ENCODE measurements around the gene KRTAP10-5. TPM values are rescaled to one million over a fixed set of nuclear protein-coding genes. Genes with fewer than 3 reads are reported as not detected.

The KRTAP10-5 gene
- total and polyA plus RNA-seq, 9 of the 15 experiments (the other 6 are each of a cell fraction or from before 2014, with no cell fraction given): not detected

- TF ChIP-seq ZNF518B (CRISPR knock-in tag; IDR thresholded peaks at IDR 0.05) (no peak), KLF13 (tag; IDR thresholded peaks at IDR 0.05; ENCODE audit: borderline replicate concordance, low read depth) (peak; percentile 49; the same call in 1 of the 2 replicates), ZNF551 (CRISPR knock-in tag; IDR thresholded peaks at IDR 0.05) (no peak), POLR2B (IDR thresholded peaks at IDR 0.05; ENCODE audit: low read depth, partially characterized antibody) (no peak), TAL1 (IDR thresholded peaks at IDR 0.05) (no peak), MYBL2 (IDR thresholded peaks at IDR 0.05; ENCODE audit: low read depth) (no peak), MYBL2 (CRISPR knock-in tag; IDR thresholded peaks at IDR 0.05; ENCODE audit: borderline replicate concordance) (no peak), DPF2 (IDR thresholded peaks at IDR 0.05) (no peak), ZNF143 (CRISPR knock-in tag; IDR thresholded peaks at IDR 0.05) (no peak), SLC30A9 (CRISPR knock-in tag; IDR thresholded peaks at IDR 0.05) (no peak), E2F6 (IDR thresholded peaks at IDR 0.05; ENCODE audit: borderline replicate concordance in 1 of 2, extremely low read depth in 1 of 2, insufficient read depth in 1 of 2, insufficient read length in 1 of 2, low read depth in 1 of 2, low read length in 1 of 2, poor library complexity in 1 of 2, severe bottlenecking in 1 of 2) (no peak), NFE2L1 (tag; IDR thresholded peaks at IDR 0.05; ENCODE audit: borderline replicate concordance, low read depth) (no peak), RBBP5 (IDR thresholded peaks at IDR 0.05; ENCODE audit: borderline replicate concordance, insufficient read depth, low read length, poor library complexity, severe bottlenecking) (no peak)
Measured at GRCh38 chr21:44594406-44594916, 14.1 kb upstream of the KRTAP10-5 start (continued).
